ENCODE results near the gene KRTAP2-4.

KRTAP2-4 gene

DNA sequence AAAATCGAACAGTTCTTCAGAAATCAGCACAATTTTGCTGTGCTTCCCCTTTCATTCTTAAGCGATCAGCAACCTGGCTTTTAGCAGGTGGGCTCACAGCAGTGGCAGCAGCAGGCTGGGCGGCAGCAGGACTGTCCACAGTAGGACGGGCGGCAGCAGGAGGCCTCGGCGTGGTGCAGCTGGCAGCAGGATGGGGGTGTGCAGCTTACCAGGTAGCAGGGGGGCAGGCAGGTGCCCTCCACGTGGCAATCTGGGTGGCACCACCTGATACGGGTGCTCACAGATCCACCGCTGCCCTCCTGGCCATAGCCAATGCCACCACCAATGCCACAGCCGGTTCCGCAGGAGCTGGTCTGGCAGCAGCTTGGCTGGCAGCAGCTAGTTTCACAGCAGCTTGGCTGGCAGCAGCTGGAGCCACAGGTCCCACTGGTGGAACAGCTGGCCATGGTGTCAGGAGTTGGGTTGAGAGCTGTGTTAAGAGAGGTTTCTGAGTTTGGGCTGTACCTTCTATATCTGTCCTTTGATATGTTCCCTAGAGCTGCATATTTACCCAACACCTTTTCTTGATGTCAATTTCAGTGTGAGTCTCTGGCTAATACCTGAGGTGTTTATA is 35.9 kb downstream of the KRTAP2-4 start, which contains the start of gene KRTAP1-4:
Gene KRTAP1-4, minus strand, starts transcription at position 563 of the 613 bp plus-strand sequence. Its CDS starts 117 bp downstream, at position 446.
- no peak for DNase-seq

DNA sequence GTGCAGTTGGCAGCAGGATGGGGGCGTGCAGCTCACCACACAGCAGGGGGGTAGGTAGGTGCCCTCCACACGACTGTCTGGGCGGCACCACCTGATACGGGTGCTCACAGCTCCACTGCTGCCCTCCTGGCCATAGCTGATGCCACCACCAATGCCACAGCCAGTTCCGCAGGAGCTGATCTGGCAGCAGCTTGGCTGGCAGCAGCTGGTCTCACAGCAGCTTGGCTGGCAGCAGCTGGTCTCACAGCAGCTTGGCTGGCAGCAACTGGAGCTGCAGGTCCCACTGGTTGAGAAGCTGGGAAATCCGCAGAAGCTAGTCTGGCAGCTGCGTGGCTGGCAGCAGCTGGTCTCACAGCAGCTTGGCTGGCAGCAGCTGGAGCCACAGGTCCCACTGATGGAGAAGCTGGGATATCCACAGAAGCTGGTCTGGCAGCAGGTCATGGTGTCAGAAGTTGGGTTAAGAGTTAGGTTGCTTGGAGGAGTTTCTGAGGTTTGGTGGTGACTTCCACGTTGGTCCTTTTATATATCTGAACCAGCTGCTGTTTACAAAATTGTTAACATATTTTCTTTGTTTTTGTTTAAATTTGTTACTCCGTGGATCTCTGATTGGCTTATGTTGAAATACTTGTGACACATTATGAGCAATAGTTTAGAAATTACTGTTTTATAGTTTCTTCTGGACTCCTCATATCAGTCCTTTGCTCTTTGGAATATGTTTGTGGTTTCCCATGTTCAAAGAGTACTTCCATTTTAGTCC is 38.8 kb downstream of the KRTAP2-4 start, which contains the start of gene KRTAP1-5:
Gene KRTAP1-5, minus strand, starts transcription at position 494 of the 757 bp plus-strand sequence. Its CDS starts 53 bp downstream, at position 441.
- DNase-seq = peak; percentile 45

DNA sequence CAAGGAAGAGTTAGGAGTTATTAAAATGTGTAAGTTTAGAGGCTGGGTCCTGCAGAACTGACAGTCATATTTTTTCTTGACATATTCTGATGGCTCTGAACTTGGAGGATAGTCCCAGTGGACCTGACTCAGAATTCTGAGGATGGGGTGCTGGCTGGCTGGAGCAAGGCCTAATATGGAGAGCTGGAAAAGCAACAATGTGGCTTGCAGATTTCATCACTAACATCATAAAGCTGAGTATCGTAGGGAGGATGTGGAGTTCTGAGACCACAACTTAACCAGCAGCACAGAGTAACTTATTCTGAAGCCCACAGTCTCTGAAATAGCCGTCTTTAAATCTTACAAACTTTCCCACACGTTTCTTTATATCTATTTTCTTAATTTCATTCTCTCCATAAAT is 41.0 kb downstream of the KRTAP2-4 start:
- DNase-seq = no peak

DNA sequence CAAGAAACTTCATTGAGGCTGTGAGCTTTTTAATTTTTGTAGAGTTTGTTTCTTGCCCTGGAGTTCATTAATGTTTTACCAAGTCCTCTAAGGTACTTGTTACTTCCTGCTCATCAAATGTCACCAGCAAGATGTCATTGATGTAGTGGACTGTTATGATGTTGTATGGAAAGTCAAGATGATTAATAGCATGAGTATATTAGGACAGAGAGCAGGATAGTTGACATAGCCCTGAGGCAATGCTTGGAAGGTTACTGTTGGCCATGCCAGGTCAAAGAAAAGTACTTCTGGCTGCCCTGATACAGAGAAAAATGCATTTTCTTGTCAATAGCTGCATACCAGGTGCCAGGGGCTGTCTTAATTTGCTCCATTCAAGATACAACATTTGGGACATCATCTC is 45.3 kb downstream of the KRTAP2-4 start:
- no peak for DNase-seq

DNA sequence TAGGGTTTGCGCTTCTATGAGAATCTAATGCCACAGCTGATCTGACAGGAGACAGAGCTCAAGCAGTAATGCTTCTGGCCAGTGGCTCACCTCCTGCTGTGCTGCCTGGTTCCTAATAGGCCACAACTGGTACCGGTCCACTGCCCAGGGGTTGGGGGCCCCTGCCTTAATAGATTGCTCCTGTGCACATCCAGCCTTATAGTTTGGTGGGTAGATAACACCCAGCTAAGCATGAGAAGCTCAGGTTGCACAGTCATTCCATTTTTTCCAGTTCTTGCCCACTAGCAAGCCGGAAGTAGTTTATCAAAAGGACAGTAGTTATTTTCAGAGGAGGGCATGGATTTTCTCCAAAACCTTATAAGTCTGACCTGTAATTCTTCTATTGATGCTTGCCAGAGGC is 46.3 kb downstream of the KRTAP2-4 start:
- DNase-seq = no peak

DNA sequence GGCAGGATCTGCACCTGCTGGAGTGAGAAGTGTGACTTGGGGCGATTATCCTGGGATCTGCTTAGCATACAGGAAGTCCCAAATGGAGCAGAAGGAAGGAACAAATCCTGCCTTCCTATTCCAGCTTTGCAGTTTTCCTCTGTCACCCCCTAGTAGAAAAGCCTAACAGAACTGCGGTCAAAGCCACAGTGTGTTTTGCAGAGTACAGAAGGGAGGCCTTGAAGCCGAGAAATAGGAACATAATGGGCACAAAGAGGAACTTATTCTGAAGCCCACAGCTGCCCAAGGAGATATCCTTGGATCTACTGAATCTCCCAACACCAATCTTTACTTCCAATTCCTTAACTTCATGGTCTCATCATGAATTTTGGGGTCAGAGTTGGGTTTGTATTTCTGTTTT is 47.1 kb downstream of the KRTAP2-4 start:
- DNase-seq = no peak

DNA sequence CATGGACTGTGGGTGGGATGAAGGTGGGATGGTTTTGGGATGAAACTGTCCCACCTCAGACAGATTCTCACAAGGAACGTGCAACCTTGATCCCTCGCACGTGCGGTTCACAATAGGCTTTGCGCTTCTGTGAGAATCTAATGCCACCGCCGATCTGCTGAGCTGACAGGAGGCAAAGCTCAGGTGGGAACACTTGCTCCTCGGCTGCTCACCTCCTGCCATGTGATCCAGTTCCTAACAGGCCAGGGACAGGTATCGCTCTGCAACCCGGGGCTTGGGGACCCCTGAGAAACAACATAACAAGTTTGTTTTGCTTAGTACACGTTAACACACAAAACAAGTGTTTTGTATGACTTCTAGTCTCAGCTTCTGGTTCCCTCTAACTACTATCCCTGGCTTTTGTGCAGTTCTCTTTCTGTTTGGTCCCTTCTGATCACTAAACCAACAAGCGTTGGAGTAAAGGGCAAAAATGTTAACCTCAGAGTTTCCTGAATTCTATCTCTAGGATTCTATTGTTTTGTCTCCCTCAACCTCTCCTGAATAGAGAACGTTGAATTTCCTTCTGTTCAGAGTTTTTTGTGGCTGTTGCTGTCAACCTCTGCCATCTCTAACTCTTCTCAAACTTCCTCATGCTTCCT is 49.0 kb downstream of the KRTAP2-4 start:
- DNase-seq = no peak

DNA sequence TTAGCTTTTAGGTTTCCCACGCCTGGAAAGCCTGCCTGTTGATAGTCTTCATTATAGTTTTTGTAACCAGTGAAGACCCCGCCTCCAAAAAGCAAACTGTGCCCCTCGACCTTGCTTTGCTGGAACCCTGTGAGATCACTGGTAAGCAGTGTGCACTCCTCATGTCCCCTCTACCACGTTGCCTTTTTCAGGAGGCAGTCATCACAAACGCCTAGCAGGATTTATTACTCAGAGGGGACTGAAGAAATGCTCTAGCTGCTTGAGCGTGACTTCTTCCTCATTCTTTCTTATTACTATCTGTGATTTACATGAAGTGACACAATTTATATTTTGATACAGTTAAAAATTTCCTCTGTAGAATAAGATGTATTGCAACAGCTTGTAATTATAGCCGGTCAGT is 50.2 kb downstream of the KRTAP2-4 start:
- no peak for DNase-seq

All from T1000 (cell line).